MCF 10A (cell line): ENCODE data around the gene ZDHHC22. TPM values are rescaled to one million over a fixed set of nuclear protein-coding genes. Genes with fewer than 3 reads are reported as not detected.

Experiments
- BruUV-seq: library from RNA; stranded (reverse); fragments of 400-500 nt; replicated peaks from 2 replicates; lab custom pipeline; 2021; lab: Mats Ljungman, UMichigan
- CTCF ChIA-PET: fragments of 300-600 bp; sonication (Branson Sonifier 250); formaldehyde crosslinking; extraction: SDS; loops from one replicate; lab custom pipeline; 2021; ENCODE audit warnings: antibody characterized with exemption, inconsistent platforms; lab: Yijun Ruan, JAX
- POLR2A ChIA-PET: fragments of 300-600, 350-650 bp; sonication (Branson Sonifier 250); formaldehyde crosslinking; extraction: SDS; loops from one replicate; lab custom pipeline; 2020; ENCODE audit warnings: antibody characterized with exemption, inconsistent platforms; lab: Yijun Ruan, JAX
- DNase-seq: peaks from one replicate; pipeline ENCODE4 v3.0.0-alpha.2; 2018; ENCODE audit not compliant: unreplicated experiment
- H3K27ac Mint-ChIP-seq: one replicate; pipeline ENCODE4 v1.8.0; 2022; ENCODE audit warnings: mild to moderate bottlenecking, low read depth, mixed read lengths; ENCODE audit not compliant: unreplicated experiment
- H3K27me3 Mint-ChIP-seq: one replicate; pipeline ENCODE4 v1.8.0; 2022; ENCODE audit warnings: mixed read lengths; ENCODE audit not compliant: insufficient read depth, unreplicated experiment
- H3K36me3 Mint-ChIP-seq: one replicate; pipeline ENCODE4 v1.8.0; 2022; ENCODE audit warnings: mild to moderate bottlenecking, moderate library complexity, mixed read lengths; ENCODE audit not compliant: insufficient read depth, unreplicated experiment
- H3K4me1 Mint-ChIP-seq: one replicate; pipeline ENCODE4 v1.8.0; 2022; ENCODE audit warnings: mixed read lengths; ENCODE audit not compliant: insufficient read depth, unreplicated experiment
- H3K4me3 Mint-ChIP-seq: one replicate; pipeline ENCODE4 v1.8.0; 2022; ENCODE audit warnings: mild to moderate bottlenecking, moderate library complexity, mixed read lengths; ENCODE audit not compliant: unreplicated experiment
- H3K9me3 Mint-ChIP-seq: one replicate; pipeline ENCODE4 v1.8.0; 2022; ENCODE audit warnings: mixed read lengths; ENCODE audit not compliant: unreplicated experiment
- CTCF ChIP-seq: fragments of 200-600 bp; IDR thresholded peaks from one replicate; pipeline ENCODE4 v1.8.0; 2022; ENCODE audit warnings: antibody characterized with exemption, mild to moderate bottlenecking; ENCODE audit not compliant: unreplicated experiment
- intact Hi-C: fragments of 100-400 bp; cut with micrococcal nuclease; formaldehyde crosslinking; loops from 2 replicates; pipeline ENCODE4 v1.14.1; 2022
- total RNA-seq: library from RNA; stranded (reverse); gene quantifications from 2 replicates; pipeline ENCODE4 v1.2.3, GENCODE V29; 2022

Gene ZDHHC22
- total RNA-seq, 1 experiment from 2014 or later, result not detected

- CTCF ChIA-PET, result interaction anchor here (0.7 to 17.4 kb wide), 4 partner anchors 16 to 215 kb away, joined by 3 to 338 read pairs (median 90); no protein-coding TSS in a partner anchor
- no peak for DNase-seq
- no peak overlapping the region for H3K4me3 Mint-ChIP-seq
- H3K4me1 Mint-ChIP-seq, result peaks cover 6% of the 10 kb centered on the region
- TF ChIP-seq CTCF, result no peak
- no peaks in the 10 kb centered on the region for H3K27me3 Mint-ChIP-seq
- no peaks in the 10 kb centered on the region for H3K36me3 Mint-ChIP-seq
- H3K27ac Mint-ChIP-seq, result no peak overlapping the region
- POLR2A ChIA-PET, result interaction anchor here (0.9 to 3.4 kb wide), 3 partner anchors 9 to 216 kb away, joined by 3 to 13 read pairs (median 4); no protein-coding TSS in a partner anchor
- intact Hi-C loops, result no loop called here
- no TSS peak for BruUV-seq
- no peaks in the 10 kb centered on the region for H3K9me3 Mint-ChIP-seq
Observed at GRCh38 chr14:77088645-77089044, 52.9 kb downstream of the ZDHHC22 start.

- H3K27ac Mint-ChIP-seq, result peak overlapping the region; percentile 54
- H3K4me1 Mint-ChIP-seq, result peaks cover 6% of the 10 kb centered on the region
- ChIA-PET POLR2A (interaction anchor here (0.9 to 3.4 kb wide), 2 partner anchors 9 to 11 kb away, joined by 3 to 13 read pairs; no protein-coding TSS in a partner anchor), CTCF (interaction anchor here (0.7 to 17.4 kb wide), 4 partner anchors 16 to 214 kb away, joined by 3 to 338 read pairs (median 90); no protein-coding TSS in a partner anchor)
- no peak for TF ChIP-seq CTCF
- intact Hi-C loops, result no loop called here
- H3K9me3 Mint-ChIP-seq, result no peaks in the 10 kb centered on the region
- BruUV-seq, result no TSS peak
- H3K36me3 Mint-ChIP-seq, result no peaks in the 10 kb centered on the region
- no peak overlapping the region for H3K4me3 Mint-ChIP-seq
- no peaks in the 10 kb centered on the region for H3K27me3 Mint-ChIP-seq
- DNase-seq, result peak; percentile 29
Observed at GRCh38 chr14:77088219-77088618, 53.4 kb downstream of the ZDHHC22 start.

- no TSS peak for BruUV-seq
- H3K27ac Mint-ChIP-seq, result peak overlapping the region; percentile 54
- POLR2A ChIA-PET, result interaction anchor here (0.6 to 3.4 kb wide), 2 partner anchors 11 to 167 kb away, joined by 3 to 13 read pairs; no protein-coding TSS in a partner anchor
- peaks cover 6% of the 10 kb centered on the region for H3K4me1 Mint-ChIP-seq
- intact Hi-C loops, result no loop called here
- CTCF ChIA-PET, result interaction anchor here (2.3 to 17.4 kb wide), 4 partner anchors 7 to 214 kb away, joined by 13 to 338 read pairs (median 96); no protein-coding TSS in a partner anchor
- no peak overlapping the region for H3K4me3 Mint-ChIP-seq
- H3K36me3 Mint-ChIP-seq, result no peaks in the 10 kb centered on the region
- no peaks in the 10 kb centered on the region for H3K9me3 Mint-ChIP-seq
- no peak for DNase-seq
- H3K27me3 Mint-ChIP-seq, result no peaks in the 10 kb centered on the region
- TF ChIP-seq CTCF, result no peak
Observed at GRCh38 chr14:77087631-77088030, 54.0 kb downstream of the ZDHHC22 start.

GRCh38 chr14:77086951-77087350 is 54.6 kb downstream of the ZDHHC22 start:
- H3K27me3 Mint-ChIP-seq, result no peaks in the 10 kb centered on the region
- H3K4me3 Mint-ChIP-seq, result no peak overlapping the region
- no peaks in the 10 kb centered on the region for H3K36me3 Mint-ChIP-seq
- intact Hi-C loops, result no loop called here
- POLR2A ChIA-PET, result interaction anchor here (0.6 to 3.4 kb wide), 3 partner anchors 10 to 166 kb away, joined by 3 to 13 read pairs (median 3); no protein-coding TSS in a partner anchor
- peaks cover 6% of the 10 kb centered on the region for H3K4me1 Mint-ChIP-seq
- no peak for TF ChIP-seq CTCF
- no peak overlapping the region for H3K27ac Mint-ChIP-seq
- peak; percentile 22 for DNase-seq
- CTCF ChIA-PET, result interaction anchor here (0.6 to 17.4 kb wide), 5 partner anchors 8 to 213 kb away, joined by 3 to 338 read pairs (median 26); no protein-coding TSS in a partner anchor
- BruUV-seq, result no TSS peak
- no peaks in the 10 kb centered on the region for H3K9me3 Mint-ChIP-seq
